ENCODE measurements around the gene KRT80. TPM values are rescaled to one million over a fixed set of nuclear protein-coding genes. Genes with fewer than 3 reads are reported as not detected.

Gene KRT80
- total and polyA plus RNA-seq, 7 donors = 0.11 to 14.0 (median 0.44) TPM

DNA sequence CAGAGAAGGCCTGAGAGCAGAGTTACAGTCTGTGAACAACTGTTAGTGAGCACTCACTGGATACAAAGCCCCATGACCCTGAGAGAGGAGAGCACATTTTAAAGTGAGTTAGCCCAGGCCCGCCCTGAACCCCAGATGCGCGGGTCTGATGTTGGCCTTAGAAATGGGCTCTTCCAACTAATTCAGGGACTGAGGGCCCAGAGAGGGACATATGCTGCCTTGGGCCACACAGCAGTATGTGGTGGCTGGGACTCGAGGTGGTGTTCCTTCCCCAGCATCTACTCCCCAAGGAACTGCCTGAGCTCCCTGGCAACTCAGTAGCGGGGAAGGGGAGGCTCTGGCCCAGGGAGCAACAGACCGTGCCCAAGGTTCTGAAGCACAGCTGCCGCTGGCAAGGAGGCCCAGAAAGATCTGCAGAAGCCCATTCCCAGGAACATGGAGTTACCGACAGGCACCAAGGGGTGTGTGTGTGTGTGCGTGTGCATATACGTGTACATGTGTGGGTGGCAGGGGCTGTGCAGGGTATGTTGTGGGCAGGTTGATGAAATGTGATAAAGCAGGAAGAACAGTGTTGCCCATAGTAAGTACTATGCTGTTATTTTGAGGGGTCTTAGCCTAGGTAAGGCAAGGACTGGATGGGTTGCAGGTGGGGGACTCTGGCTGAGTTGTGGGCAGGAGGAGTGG is 40.5 kb downstream of the KRT80 start:
- no peak for DNase-seq
- H3K4me1 ChIP-seq = peaks cover 25% of the 10 kb centered on the region
- no peak overlapping the region for H3K4me3 ChIP-seq
- H3K36me3 ChIP-seq (ENCODE audit: insufficient read depth in 1 of 2, low read depth in 1 of 2) = no peaks in the 10 kb centered on the region
- no peak overlapping the region for H3K27ac ChIP-seq
- H3K27me3 ChIP-seq (ENCODE audit: insufficient read depth in 3 of 3, low read length in 2 of 3) = no peaks in the 10 kb centered on the region
- intact Hi-C loops (cut with DNase I) = loop anchor here in 1 of 2 donors (10.0 kb wide), 1 partner anchor 354 kb away; no protein-coding TSS in a partner anchor
- ATAC-seq = no peak
- 83 to 94% (median 92%) methylated on average over 10 of the region's 10 CpGs for WGBS, 3 donors
- H3K9me3 ChIP-seq = no peaks in the 10 kb centered on the region
- TF ChIP-seq, protein P1, sequence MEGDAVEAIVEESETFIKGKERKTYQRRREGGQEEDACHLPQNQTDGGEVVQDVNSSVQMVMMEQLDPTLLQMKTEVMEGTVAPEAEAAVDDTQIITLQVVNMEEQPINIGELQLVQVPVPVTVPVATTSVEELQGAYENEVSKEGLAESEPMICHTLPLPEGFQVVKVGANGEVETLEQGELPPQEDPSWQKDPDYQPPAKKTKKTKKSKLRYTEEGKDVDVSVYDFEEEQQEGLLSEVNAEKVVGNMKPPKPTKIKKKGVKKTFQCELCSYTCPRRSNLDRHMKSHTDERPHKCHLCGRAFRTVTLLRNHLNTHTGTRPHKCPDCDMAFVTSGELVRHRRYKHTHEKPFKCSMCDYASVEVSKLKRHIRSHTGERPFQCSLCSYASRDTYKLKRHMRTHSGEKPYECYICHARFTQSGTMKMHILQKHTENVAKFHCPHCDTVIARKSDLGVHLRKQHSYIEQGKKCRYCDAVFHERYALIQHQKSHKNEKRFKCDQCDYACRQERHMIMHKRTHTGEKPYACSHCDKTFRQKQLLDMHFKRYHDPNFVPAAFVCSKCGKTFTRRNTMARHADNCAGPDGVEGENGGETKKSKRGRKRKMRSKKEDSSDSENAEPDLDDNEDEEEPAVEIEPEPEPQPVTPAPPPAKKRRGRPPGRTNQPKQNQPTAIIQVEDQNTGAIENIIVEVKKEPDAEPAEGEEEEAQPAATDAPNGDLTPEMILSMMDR (IDR thresholded peaks at IDR 0.05) = no peak

DNA sequence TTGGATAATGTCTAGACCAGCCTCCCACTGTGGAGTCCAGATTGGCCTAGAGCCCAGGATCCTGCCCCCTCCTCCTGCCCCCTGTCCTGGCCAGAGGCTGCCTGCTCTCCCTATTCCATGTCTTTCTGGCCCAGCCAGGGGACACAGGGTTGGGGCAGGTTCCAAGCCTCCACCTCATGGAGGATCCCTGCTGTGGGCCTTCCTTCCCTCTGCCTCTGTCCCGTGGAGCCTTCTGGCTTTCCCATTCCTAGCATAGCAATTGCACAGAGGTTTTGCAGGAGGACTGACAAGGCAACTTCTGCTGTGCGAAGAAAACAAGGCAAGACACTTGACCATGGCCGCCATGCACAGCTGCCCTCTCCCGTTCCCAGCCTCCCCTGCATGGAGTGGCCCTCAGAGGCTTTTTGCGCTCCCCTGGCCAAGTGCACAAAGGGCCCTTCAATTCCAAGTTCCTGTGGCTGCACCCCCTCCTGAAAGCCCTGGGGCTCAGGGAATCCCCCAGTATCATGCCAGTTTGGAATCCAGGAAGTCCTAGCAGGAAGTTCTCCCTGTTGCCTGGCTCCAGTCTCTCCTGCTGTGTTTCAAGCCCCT is 42.1 kb downstream of the KRT80 start:
- H3K27ac ChIP-seq = no peak overlapping the region
- no peaks in the 10 kb centered on the region for H3K36me3 ChIP-seq (ENCODE audit: insufficient read depth in 1 of 2, low read depth in 1 of 2)
- ATAC-seq = no peak
- WGBS, 3 donors = 75 to 85% (median 78%) methylated on average over 5 of the region's 5 CpGs
- no peaks in the 10 kb centered on the region for H3K27me3 ChIP-seq (ENCODE audit: insufficient read depth in 3 of 3, low read length in 2 of 3)
- no peak overlapping the region for H3K4me3 ChIP-seq
- intact Hi-C loops (cut with DNase I) = loop anchor here in 1 of 2 donors (10.0 kb wide), 1 partner anchor 355 kb away; no protein-coding TSS in a partner anchor
- peaks cover 26% of the 10 kb centered on the region for H3K4me1 ChIP-seq
- no peaks in the 10 kb centered on the region for H3K9me3 ChIP-seq
- no peak for DNase-seq
- TF ChIP-seq, protein P1 (IDR thresholded peaks at IDR 0.05) = no peak

DNA sequence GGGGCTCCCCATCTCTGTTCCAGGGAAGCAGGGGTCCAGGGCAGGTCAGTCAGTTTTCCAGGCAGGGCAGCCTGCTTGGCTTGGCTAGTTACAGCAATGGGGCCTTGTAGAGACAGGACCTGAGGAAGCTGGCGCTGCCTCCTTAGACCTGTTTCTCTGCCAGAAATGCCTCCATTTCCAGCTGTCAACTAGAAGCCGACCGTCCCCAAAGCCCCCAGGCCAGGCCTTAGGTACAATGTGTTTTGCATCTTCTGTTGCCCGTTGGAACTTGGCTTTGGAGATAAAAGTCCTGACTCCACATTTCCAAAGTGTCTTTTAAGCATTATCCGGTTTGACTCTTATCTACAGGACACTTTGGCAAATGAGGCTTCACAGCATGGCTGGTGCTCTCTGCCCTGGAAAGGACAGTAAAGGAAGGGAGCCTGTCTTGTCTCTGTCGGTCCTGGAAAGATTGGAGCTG is 42.6 kb downstream of the KRT80 start:
- ATAC-seq = no peak
- Histone ChIP-seq H3K27me3 (ENCODE audit: insufficient read depth in 3 of 3, low read length in 2 of 3) (no peaks in the 10 kb centered on the region), H3K27ac (no peak overlapping the region), H3K9me3 (no peaks in the 10 kb centered on the region), H3K4me3 (no peak overlapping the region), H3K4me1 (peaks cover 26% of the 10 kb centered on the region), H3K36me3 (ENCODE audit: insufficient read depth in 1 of 2, low read depth in 1 of 2) (no peaks in the 10 kb centered on the region)
- TF ChIP-seq, protein P1 (IDR thresholded peaks at IDR 0.05) = no peak
- WGBS, 3 donors = 62 to 66% (median 65%) methylated on average over 6 of the region's 6 CpGs
- intact Hi-C loops (cut with DNase I) = no loop called here
- no peak for DNase-seq

DNA sequence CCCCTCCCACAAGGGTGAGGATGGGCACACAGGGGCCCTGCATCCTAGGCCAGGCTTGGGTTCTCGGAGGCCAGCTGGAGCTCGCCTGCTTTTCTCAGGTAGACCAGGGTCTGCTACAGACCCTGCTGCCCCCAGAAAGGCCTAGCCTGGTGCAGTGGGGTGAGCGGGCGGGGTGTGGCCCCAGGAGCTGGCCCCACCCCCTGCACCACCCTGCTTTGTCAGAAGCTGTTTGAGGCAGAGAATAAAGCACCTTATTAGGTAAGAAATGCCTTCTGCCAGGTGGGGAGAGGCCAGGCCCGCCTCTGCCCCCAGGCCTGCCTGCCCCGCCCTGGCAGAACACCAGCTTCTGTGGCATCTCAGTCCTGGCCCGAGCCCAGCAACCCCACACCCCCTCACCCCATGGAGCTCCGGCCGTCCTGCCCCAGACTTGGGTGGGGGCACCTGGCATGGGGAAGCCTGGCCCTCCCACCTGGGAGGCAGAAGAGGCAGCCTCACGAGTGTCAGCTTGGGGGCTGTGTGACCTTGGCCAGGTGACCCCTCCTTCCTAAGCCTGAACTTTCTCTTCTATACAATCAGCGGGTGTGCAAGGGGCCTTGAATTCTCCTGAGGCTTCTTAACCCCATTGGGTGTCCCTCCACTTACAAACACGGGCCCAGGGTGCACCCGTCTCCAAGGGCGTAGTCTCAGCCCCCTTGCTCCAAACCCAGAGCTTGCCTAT is 43.2 kb downstream of the KRT80 start:
- intact Hi-C loops (cut with DNase I) = no loop called here
- no peak for ATAC-seq
- no peaks in the 10 kb centered on the region for H3K36me3 ChIP-seq (ENCODE audit: insufficient read depth in 1 of 2, low read depth in 1 of 2)
- DNase-seq = no peak
- no peaks in the 10 kb centered on the region for H3K27me3 ChIP-seq (ENCODE audit: insufficient read depth in 3 of 3, low read length in 2 of 3)
- TF ChIP-seq, protein P1 (IDR thresholded peaks at IDR 0.05) = no peak
- H3K9me3 ChIP-seq = no peaks in the 10 kb centered on the region
- peaks cover 26% of the 10 kb centered on the region for H3K4me1 ChIP-seq
- 92 to 94% (median 94%) methylated on average over 14 of the region's 14 CpGs for WGBS, 3 donors
- no peak overlapping the region for H3K27ac ChIP-seq
- no peak overlapping the region for H3K4me3 ChIP-seq

All from psoas muscle (tissue), 8 donors.